Stimulated activated CD4-positive, alpha-beta T cell treated with anti-CD3 and anti-CD28 coated beads, Interleukin-4, amount 100 ng/mL, for 24 hours (primary cell): Measurements from ENCODE around the gene SDR9C7.
"Not testable (repeated sequence)": the region's sequence is repeated elsewhere in the genome, so short reads cannot be mapped to it uniquely, and the experiment has no call there.

ENCODE experiments used
- DNase-seq: peaks from one replicate; pipeline ENCODE4 v3.0.0-alpha.2; 2020

The SDR9C7 gene

DNA sequence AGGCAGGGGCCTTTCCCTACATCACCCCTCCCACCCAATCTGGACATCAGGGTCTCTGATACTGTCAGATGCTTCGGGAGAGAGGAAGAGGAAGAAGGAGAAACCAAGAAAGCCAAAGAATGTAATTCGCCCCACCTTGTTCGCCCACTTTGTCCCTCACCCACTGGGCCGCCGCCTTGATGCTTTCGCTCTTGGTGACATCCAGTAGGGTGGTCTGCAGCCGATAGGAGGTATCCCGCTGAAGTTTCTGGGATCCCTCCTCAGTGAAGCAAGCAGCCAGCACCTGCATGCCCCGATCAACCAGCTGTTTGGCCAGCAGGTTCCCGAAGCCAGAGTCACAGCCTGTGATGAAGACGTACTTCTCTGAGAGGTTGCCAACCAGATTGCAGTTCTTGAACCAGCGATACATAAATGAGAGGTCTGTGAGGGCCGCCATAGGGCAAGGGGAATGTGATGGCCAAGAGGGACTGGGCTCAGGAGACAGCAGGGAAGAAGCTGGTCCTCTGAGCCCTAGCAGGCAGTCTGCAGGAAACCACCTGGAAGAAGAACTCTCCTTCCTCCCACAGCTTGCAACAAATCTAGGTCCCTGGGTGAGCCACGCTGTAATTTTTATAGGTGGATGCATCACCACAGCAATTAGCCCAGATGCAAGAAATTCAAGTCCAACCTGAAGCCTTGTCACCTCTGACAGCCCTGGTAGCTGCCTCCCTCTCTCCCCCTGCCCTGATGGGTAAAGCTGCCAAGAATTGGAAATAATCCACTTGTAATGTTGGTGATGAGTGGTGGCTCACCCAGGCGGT is at the start of gene SDR9C7:
SDR9C7 (minus strand) TSS at position 583 of the 800 bp plus-strand sequence; CDS start at position 436, 147 bp downstream.
- DNase-seq, result no peak

- no peak for DNase-seq
Measured at GRCh38 chr12:56983386-56983785, 49.2 kb upstream of the SDR9C7 start.

DNA sequence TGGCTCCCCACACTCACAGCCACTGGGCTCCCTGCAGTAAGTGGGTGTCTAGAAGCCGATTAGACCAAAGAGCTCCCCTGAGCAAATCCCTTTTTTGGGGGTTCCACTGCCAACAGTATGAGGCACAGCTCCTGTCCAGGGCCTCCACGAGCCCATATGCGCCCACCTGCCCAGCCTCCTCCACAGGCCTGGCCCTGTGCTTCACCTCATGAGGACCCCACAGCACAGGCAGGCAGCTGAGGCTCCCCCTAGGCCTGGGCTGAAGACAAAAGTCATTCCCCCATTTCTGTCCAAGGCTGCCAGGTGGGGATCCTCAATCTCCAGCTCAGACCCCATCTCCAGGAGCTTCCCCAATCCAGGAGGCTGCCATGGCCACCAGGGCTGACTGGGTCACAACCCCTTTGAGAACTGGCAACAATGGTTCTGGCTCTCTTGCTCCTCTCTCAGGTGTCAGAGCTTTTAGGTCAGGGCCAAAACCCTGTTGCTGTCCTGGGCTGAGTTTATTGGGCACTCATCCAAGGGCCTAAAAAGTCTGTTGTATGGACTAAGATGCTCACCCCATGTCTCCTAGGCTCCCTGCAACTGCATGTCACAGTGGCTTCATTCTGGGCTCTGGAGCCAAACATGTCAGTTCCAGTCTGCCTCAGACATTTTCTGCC is 48.5 kb upstream of the SDR9C7 start:
- not testable (repeated sequence) for DNase-seq

DNA sequence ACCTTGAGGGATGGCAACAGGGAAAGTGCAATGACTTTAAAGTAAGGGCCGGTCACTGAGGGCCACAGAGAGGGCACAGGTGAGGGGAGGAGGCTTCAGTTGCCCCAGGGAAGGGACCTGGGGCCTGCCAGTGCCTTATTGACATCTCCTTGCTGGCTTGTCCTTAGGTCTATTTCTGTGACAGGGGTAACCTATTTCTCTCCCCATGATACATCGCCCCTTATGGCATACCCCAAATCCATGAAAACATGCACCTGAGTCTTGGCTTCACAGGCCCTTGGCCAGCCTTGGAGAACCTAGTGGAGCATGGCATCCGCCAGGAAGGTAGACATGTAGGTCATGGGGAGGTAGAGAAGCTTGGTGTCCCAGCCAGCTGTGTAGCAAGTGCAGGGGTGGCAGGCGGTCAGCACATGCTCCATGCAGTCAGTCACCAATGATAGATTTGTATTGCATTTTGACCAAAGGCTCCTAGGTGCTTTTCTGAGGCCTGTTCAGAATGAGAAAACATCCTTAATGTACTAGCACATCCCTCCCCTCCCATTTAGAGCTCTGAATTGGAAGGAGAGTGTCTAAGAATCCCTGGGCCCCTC is 46.8 kb upstream of the SDR9C7 start:
- no peak for DNase-seq

GRCh38 chr12:56980268-56980667 is 46.1 kb upstream of the SDR9C7 start:
- DNase-seq, result no peak

DNA sequence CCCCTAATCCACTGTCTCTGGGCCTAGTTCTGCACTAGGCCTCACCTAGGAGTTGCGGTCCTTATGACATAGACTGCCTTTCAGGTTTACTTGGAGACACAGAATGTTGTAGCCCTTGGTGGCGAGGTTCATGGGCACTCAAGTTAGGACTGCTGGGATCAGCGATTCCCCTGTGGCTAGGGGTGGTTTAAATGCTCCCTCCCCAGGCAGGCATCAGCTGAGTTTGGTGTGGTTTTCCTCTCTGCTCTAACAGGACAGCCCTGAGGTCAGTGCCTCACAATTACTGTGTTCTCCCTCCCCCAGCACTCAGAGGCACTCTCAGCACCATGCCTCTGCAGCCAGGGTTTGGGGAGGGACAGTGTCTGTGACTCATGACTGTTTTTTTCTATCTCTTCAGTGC is 45.4 kb upstream of the SDR9C7 start:
- no peak for DNase-seq

- no peak for DNase-seq
Measured at GRCh38 chr12:56978397-56979138, 44.4 kb upstream of the SDR9C7 start.

DNA sequence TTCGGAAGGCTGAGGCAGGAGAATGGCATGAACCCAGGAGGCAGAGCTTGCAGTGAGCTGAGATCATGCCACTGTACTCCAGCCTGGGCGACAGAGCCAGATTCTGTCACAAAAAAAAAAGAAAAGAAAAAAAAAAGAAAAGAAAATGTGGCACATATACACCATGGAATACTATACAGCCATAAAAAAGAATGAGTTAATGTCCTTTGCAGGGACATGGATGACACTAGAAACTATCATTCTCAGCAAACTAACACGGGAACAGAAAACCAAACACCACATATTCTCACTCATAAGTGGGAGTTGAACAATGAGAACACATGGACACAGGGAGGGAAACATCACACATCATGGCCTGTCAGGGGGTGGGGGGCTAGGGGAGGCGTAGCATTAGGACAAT is 43.2 kb upstream of the SDR9C7 start:
- not testable (repeated sequence) for DNase-seq

GRCh38 chr12:56974224-56974623 is 40.0 kb upstream of the SDR9C7 start:
- not testable (repeated sequence) for DNase-seq

DNA sequence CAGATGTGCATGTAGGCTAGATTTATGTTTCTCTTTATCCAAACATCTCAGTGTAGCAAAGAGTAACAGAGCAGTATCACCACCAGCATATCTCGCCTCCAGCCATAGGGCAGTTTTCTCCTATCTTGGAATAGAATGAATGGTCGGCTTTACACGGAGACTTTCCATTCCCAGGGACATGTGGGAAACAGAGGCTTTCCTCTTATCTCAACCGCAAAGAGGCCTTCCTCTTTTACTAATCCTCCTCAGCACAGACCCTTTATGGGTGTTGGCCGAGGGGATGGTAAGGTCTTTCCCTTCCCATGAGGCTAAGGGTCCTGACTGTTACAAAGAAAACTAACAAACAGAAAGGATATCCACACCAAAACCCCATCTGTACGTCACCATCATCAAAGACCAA is 34.7 kb upstream of the SDR9C7 start:
- not testable (repeated sequence) for DNase-seq

DNA sequence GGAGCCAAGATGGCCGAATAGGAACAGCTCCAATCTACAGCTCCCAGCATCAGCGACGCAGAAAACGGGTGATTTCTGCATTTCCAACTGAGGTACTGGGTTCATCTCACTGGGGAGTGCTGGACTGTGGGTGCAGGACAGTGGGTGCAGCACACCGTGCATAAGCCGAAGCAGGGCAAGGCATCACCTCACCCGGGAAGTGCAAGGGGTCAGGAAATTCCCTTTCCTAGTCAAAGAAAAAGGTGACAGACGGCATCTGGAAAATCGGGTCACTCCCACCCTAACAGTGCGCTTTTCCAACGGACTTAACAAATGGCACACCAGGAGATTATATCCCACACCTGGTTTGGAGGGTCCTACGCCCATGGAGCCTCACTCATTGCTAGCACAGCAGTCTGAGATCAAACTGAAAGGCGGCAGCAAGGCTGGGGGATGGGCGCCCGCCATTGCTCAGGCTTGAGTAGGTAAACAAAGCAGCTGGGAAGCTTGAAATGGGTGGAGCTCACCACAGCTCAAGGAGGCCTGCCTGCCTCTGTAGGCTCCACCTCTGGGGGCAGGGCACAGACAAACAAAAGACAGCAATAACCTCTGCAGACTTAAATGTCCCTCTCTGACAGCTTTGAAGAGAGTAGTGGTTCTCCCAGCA is 31.9 kb upstream of the SDR9C7 start:
- not testable (repeated sequence) for DNase-seq

DNA sequence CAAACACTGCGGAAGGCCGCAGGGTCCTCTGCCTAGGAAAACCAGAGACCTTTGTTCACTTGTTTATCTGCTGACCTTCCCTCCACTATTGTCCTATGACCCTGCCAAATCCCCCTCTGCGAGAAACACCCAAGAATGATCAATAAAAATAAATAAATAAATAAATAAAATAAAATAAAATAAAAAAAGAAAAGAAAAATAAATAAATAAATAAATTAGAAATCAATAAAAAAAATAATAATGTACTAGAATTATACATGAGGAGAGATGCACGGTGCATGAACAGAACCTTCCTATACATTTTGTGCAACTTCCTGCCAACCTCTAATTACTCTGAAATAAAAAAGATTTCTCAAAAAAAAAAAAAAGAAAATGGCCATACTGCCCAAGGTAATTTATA is 30.9 kb upstream of the SDR9C7 start:
- not testable (repeated sequence) for DNase-seq

DNA sequence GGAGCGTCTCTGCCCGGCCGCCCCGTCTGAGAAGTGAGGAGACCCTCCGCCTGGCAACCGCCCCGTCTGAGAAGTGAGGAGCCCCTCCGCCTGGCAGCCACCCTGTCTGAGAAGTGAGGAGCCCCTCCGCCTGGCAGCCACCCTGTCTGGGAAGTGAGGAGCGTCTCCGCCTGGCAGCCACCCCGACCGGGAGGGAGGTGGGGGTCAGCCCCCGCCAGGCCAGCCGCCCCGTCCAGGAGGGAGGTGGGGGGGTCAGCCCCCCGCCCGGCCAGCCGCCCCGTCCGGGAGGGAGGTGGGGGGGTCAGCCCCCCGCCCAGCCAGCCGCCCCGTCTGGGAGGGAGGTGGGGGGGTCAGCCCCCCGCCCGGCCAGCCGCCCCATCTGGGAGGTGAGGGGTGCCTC is 29.3 kb upstream of the SDR9C7 start:
- DNase-seq, result not testable (repeated sequence)

DNA sequence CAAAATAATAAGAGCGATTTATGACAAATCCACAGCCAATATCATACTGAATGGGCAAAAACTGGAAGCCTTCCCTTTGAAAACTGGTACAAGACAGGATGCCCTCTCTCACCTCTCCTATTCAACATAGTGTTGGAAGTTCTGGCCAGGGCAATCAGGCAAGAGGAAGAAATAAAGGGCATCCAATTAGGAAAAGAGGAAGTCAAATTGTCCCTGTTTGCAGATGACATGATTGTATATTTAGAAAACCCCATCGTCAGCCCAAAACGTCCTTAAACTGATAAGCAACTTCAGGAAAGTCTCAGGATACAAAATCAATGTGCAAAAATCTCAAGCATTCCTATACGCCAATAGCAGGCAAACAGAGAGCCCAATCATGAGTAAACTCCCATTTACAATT is 28.0 kb upstream of the SDR9C7 start:
- not testable (repeated sequence) for DNase-seq

DNA sequence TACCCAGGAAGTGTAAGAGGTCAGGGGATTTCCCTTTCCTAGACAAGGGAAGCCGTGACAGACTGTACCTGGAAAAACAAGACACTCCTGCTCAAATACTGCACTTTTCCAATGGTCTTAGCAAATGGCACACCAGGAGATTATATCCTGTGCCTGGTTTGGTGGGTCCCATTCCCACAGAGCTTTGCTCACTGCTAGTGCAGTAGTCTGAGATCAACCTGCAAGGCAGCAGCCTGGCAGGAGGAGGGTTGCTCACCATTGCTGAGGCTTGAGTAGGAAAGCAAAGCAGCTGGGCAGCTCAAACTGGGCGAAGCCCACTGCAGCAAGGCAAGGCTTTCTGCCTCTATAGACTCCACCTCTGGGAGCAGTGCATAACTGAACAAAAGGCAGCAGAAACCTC is 24.2 kb upstream of the SDR9C7 start:
- no peak for DNase-seq

- DNase-seq, result no peak
Measured at GRCh38 chr12:56957229-56958052, 23.2 kb upstream of the SDR9C7 start, which contains the start of gene RDH16. RDH16 (minus strand) TSS chr12:56957608; CDS start chr12:56957462, 146 bp downstream.

DNA sequence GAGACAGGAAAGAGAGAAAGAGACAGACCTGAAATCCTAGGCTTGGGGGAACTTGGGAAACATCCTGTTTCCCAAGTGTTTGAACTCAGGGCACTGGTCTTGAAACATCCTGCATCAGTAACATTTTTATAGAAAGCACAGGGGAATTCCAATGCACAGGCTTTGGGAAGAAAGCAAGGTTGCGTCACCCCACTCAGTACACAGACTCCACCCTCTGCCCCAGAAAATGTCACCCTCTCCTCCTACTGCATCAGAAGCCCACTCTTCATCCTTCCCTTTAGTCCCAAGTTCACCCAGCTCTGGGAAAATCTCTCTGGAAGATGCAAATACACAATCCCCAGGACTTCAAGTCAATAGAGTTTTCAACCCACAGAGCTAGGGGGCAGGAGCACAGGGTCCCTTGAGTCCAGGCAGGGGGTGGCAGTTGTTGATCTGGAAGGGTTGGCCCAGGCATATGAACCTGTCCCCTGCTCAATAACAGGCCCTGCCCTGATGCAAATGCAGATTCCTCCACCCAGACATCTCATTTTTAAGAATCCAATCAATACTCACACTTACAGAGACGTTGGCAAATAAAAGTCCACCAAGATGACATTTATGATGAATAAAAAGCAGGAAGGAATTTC is 21.5 kb upstream of the SDR9C7 start:
- DNase-seq, result no peak

DNA sequence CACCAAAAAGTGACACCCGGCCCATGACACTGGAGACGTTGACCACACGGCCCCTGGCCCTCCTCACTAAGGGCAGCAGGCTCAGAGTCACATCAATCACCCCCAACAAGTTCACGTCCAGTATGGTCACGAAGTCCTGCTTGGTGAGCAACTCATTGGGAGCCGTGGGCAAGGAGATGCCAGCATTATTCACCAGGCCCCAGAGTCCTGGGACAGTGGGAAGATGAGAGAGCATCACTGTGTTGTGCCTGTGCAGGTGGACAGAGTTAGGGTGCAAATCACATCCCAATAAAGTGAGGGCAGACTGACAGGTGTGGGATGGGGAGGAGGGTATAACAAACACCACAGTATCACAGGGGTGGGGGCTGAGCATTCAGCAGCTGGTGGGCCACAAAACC is 20.7 kb upstream of the SDR9C7 start:
- DNase-seq, result no peak

- no peak for DNase-seq
Measured at GRCh38 chr12:56954057-56954957, 20.1 kb upstream of the SDR9C7 start.

DNA sequence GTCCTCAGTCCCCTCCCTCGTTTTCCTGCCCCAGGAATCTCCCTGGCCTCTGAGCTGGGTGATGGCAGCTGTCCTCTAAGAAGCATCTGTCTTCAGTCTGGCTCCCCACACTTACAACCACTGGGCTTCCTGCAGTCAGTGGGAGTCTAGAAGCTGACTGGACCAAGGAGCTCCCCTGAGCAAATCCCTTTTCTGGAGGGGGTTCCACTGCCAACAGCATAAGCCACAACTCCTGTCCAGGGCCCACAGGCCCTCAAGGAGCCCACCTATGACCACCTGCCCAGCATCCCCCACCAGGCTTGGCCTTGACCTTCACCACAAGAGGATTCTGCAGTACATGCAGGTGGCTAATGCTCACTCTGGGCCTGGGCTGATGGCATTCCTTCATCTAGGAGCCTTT is 19.1 kb upstream of the SDR9C7 start:
- no peak for DNase-seq
